ENCODE data around the gene TRIB2. TPM values are rescaled to one million over a fixed set of nuclear protein-coding genes. Genes with fewer than 3 reads are reported as not detected.

Gene TRIB2
- total RNA-seq, 4 donors from 2014 or later = 12.6 to 18.5 (median 15.9) TPM

GRCh38 chr2:12722447-12723316, 5.9 kb downstream of the TRIB2 start:
- no peaks in the 10 kb centered on the region for H3K9me3 ChIP-seq
- no peaks in the 10 kb centered on the region for H3K36me3 ChIP-seq
- H3K27ac ChIP-seq = peak overlapping the region; percentile 92 to 96 (median 95)
- in situ Hi-C loops (cut with MboI; ENCODE audit: low sequenced_read_pairs in 4 of 4) = loop anchor here in 3 of 4 donors (25.0 kb wide), 3 partner anchors 260 to 860 kb away; no protein-coding TSS in a partner anchor
- TF ChIP-seq CTCF (IDR thresholded peaks at IDR 0.05 in 4 of 5, conservative IDR thresholded peaks at IDR 0.05 in 1 of 5) (no peak), POLR2A (IDR thresholded peaks at IDR 0.05) (no peak)
- H3K4me1 ChIP-seq = peaks cover 48 to 54% of the 10 kb centered on the region in 2 donors
- no peaks in the 10 kb centered on the region for H3K27me3 ChIP-seq
- intact Hi-C loops (cut with DNase I; ENCODE audit: low total_unique reads) = no loop called here
- ATAC-seq = no peak
- DNase-seq = no peak
- H3K4me3 ChIP-seq = peak overlapping the region in 2 of 4 donors; percentile 29 to 83

- DNase-seq = no peak
- Histone ChIP-seq H3K27ac (peak overlapping the region; percentile 35 to 96 (median 78)), H3K27me3 (no peaks in the 10 kb centered on the region), H3K4me3 (no peak overlapping the region), H3K4me1 (peaks cover 51 to 55% of the 10 kb centered on the region in 2 donors), H3K9me3 (no peaks in the 10 kb centered on the region), H3K36me3 (no peaks in the 10 kb centered on the region)
- no peak for ATAC-seq
- no peak for TF ChIP-seq CTCF (IDR thresholded peaks at IDR 0.05 in 4 of 5, conservative IDR thresholded peaks at IDR 0.05 in 1 of 5)
- no peak for TF ChIP-seq POLR2A (IDR thresholded peaks at IDR 0.05)
- in situ Hi-C loops (cut with MboI; ENCODE audit: low sequenced_read_pairs in 4 of 4) = loop anchor here in 3 of 4 donors (25.0 kb wide), 3 partner anchors 262 to 862 kb away; no protein-coding TSS in a partner anchor
- intact Hi-C loops (cut with DNase I; ENCODE audit: low total_unique reads) = no loop called here
These were observed 7.2 kb downstream of the TRIB2 start for GRCh38 chr2:12723736-12724463.

- H3K27me3 ChIP-seq = no peaks in the 10 kb centered on the region
- no peaks in the 10 kb centered on the region for H3K9me3 ChIP-seq
- ATAC-seq = peak in 1 of 2 donors; percentile 18
- H3K4me3 ChIP-seq = no peak overlapping the region
- DNase-seq = no peak
- in situ Hi-C loops (cut with MboI; ENCODE audit: low sequenced_read_pairs in 4 of 4) (no loop called here), intact Hi-C loops (cut with DNase I; ENCODE audit: low total_unique reads) (no loop called here)
- peak overlapping the region; percentile 19 to 96 (median 78) for H3K27ac ChIP-seq
- no peaks in the 10 kb centered on the region for H3K36me3 ChIP-seq
- TF ChIP-seq CTCF (IDR thresholded peaks at IDR 0.05 in 4 of 5, conservative IDR thresholded peaks at IDR 0.05 in 1 of 5) = no peak
- TF ChIP-seq POLR2A (IDR thresholded peaks at IDR 0.05) = no peak
- peaks cover 39 to 42% of the 10 kb centered on the region in 2 donors for H3K4me1 ChIP-seq
These were observed 8.8 kb downstream of the TRIB2 start for GRCh38 chr2:12725233-12726187.

GRCh38 chr2:12726271-12726670, 9.5 kb downstream of the TRIB2 start:
- Histone ChIP-seq H3K4me1 (peaks cover 34 to 40% of the 10 kb centered on the region in 2 donors), H3K4me3 (no peak overlapping the region), H3K9me3 (no peaks in the 10 kb centered on the region), H3K27ac (peak overlapping the region; percentile 19 to 96 (median 78)), H3K27me3 (no peaks in the 10 kb centered on the region), H3K36me3 (no peaks in the 10 kb centered on the region)
- in situ Hi-C loops (cut with MboI; ENCODE audit: low sequenced_read_pairs in 4 of 4) = no loop called here
- intact Hi-C loops (cut with DNase I; ENCODE audit: low total_unique reads) = no loop called here
- ATAC-seq (no peak), DNase-seq (no peak)
- TF ChIP-seq POLR2A (IDR thresholded peaks at IDR 0.05) (no peak), CTCF (IDR thresholded peaks at IDR 0.05 in 4 of 5, conservative IDR thresholded peaks at IDR 0.05 in 1 of 5) (no peak)
